Subcutaneous abdominal adipose tissue (tissue), 5 donors: ENCODE measurements around the gene CST5.

Experiments used
- H3K27ac ChIP-seq: one replicate; pipeline ENCODE4 v1.7.0; 2013; ENCODE audit warnings: low read depth, mild to moderate bottlenecking, inconsistent platforms, low read length, moderate library complexity
- H3K27me3 ChIP-seq, 5 donors: one replicate each; pipeline ENCODE4 v1.7.0; 2013; ENCODE audit warnings: low read length in 5 of 5, inconsistent platforms in 1 of 5; ENCODE audit not compliant: control insufficient read depth in 5 of 5, insufficient read depth in 4 of 5
- H3K36me3 ChIP-seq, 5 donors: one replicate each; pipeline ENCODE4 v1.7.0; 2013; ENCODE audit warnings: low read length in 5 of 5; ENCODE audit not compliant: control insufficient read depth in 5 of 5, insufficient read depth in 5 of 5
- H3K4me1 ChIP-seq, 5 donors: one replicate each; pipeline ENCODE4 v1.7.0; 2013; ENCODE audit warnings: low read length in 5 of 5, mild to moderate bottlenecking in 3 of 5, moderate library complexity in 1 of 5; ENCODE audit not compliant: control insufficient read depth in 5 of 5, insufficient read depth in 5 of 5
- H3K4me3 ChIP-seq, 5 donors: one replicate each; pipeline ENCODE4 v1.7.0; 2013; ENCODE audit warnings: low read length in 5 of 5, low read depth in 1 of 5
- H3K9ac ChIP-seq, 5 donors: one replicate each; pipeline ENCODE4 v1.7.0; 2013; ENCODE audit warnings: low read length in 5 of 5, mild to moderate bottlenecking in 4 of 5, moderate library complexity in 3 of 5
- H3K9me3 ChIP-seq, 5 donors: one replicate each; pipeline ENCODE4 v1.7.0; 2013; ENCODE audit warnings: low read length in 5 of 5; ENCODE audit not compliant: control insufficient read depth in 5 of 5
- donor health status: healthy.
- donor health status: healthy.
- donor health status: healthy.
- donor health status: healthy.
- donor health status: healthy.

Gene CST5, protein sequence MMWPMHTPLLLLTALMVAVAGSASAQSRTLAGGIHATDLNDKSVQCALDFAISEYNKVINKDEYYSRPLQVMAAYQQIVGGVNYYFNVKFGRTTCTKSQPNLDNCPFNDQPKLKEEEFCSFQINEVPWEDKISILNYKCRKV

DNA sequence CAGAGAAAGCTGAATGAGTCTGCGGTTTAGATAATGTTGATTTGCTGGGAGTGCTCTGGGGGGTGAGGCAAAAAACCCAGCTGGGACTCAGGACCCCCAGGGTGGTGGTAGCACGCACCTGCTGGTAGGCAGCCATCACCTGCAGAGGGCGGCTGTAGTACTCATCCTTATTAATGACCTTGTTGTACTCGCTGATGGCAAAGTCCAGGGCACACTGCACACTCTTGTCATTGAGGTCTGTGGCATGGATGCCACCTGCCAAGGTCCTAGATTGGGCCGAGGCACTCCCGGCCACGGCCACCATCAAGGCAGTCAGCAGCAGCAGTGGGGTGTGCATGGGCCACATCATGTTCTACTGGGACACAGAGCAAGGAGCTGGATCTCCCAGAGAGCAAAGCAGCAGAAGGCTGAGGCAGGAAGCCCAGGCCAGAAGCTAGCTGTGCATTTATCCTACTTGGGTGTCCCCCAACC, at the start of gene CST5:
Gene CST5, minus strand, starts transcription at position 421 of the 471 bp plus-strand sequence. Its CDS starts 72 bp downstream, at position 349.
- Histone ChIP-seq H3K9ac (no peak within 1 kb of the TSS), H3K27me3 (peaks cover 0 to 25% (median 6%) of the 10 kb centered on the region in 5 donors), H3K4me3 (no peak within 1 kb of the TSS), H3K27ac (no peak within 1 kb of the TSS), H3K4me1 (no peaks in the 10 kb centered on the region), H3K36me3 (no peaks in the 10 kb centered on the region), H3K9me3 (no peaks in the 10 kb centered on the region)

DNA sequence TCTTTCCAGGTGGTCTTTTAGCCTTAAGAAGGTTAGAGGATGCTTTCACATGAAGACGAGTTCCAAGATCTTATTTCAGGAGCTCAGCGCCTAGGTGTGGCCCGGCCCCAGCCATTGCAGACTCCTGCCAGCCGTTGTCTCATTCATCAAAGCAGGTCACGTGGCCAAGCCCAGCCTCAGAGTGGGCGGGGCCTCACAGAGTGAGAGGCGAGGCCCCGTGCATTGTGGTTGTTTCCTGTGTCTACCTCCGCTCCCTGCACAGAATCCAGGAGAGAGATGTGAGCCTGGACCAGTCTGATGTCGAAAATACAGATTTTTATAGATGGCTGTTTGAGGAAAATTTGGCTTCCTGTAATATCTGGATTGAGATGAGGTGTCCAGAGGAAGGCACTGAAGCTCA, 49.2 kb upstream of the CST5 start:
- peaks cover 0 to 8% (median 6%) of the 10 kb centered on the region in 5 donors for H3K27me3 ChIP-seq
- no peaks in the 10 kb centered on the region for H3K36me3 ChIP-seq
- no peak overlapping the region for H3K4me3 ChIP-seq
- H3K4me1 ChIP-seq, result peaks cover 0 to 8% (median 4%) of the 10 kb centered on the region in 5 donors
- no peak overlapping the region for H3K9ac ChIP-seq
- H3K27ac ChIP-seq, result no peak overlapping the region
- peaks cover 0 to 3% (median 0%) of the 10 kb centered on the region in 5 donors for H3K9me3 ChIP-seq

DNA sequence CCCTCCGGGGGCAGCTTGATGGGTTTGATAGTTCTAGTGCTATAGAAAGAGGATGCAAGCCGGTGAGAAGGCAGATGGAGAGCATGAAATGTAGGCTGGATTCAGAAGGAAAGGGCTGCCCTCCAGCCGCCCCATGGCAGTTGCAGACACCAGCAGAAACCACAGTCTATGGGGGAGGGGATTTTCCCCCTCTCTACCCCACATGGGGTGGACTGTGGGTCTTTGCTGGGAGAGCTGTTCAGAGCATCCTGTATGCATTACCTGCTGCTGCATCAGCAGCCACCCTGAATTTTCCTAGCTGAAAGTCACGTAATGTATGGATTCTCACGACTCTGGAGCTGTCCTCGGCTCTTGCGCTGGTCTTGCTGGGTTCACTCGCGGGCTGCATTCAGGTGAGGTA, 48.8 kb upstream of the CST5 start:
- no peaks in the 10 kb centered on the region for H3K36me3 ChIP-seq
- peaks cover 0 to 8% (median 4%) of the 10 kb centered on the region in 5 donors for H3K4me1 ChIP-seq
- peaks cover 0 to 8% (median 6%) of the 10 kb centered on the region in 5 donors for H3K27me3 ChIP-seq
- H3K4me3 ChIP-seq, result no peak overlapping the region
- H3K9me3 ChIP-seq, result peaks cover 0 to 3% (median 0%) of the 10 kb centered on the region in 5 donors
- H3K27ac ChIP-seq, result no peak overlapping the region
- no peak overlapping the region for H3K9ac ChIP-seq

DNA sequence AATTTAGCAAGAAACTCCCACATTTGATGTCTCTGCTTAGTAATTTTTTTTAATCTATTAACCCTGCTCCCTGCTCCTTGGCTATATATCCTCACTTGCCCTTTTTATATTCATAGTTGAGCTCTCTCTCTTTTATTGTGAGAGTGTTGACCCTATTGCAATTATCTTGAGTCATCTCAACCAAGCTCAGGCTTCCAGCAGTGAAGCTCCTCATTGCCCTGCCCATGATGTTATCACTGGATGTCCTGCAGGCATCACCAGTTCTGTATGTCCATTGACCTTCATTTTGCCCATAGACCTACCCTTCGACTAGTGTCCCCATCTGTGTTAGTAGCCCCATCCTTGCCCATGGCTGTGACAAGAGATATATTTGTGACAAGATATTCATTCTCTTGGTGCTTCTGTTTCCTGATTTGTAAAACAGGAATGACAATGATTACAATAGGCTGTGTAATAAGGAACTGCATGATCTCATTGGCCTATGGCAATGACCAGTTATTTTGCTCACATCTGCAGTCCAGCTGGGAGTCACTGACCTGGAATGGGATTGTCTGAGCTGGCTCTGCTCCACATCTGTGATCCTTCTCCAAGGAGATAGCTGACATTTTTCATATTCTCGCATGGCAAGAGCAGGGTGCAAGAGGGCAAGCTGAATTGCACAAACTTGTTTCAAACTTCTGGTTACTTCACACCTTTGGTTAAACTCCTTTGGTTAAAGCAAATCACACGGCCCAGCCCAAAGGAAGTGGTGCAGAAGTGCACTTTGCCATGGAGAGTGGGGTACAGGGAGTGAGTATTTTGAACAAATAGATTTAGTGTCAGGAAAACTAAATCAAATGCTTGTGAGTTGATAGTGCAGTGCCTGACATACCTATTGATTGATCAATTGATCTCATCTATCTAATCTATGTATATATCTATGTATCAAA, 47.7 kb upstream of the CST5 start:
- Histone ChIP-seq H3K27me3 (peaks cover 0 to 12% (median 6%) of the 10 kb centered on the region in 5 donors), H3K4me1 (peaks cover 0 to 8% (median 4%) of the 10 kb centered on the region in 5 donors)

DNA sequence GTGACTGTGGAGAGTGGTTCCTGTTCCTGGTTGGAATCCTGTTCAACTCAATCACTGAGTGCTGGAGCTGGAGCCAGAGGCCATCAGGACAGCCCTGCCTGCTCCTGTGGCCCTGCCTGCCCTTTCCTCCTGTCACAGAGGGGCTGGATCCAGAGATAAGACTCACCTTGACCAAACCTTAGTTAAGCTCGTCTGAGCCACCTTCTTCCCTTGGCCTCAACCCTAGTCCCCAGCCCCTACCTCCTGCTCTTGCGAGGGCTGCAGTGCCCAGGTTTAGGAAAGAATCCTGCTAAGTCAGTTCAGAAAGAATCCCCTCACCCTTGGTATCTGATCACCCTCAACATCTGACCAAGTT, 47.0 kb upstream of the CST5 start:
- Histone ChIP-seq H3K4me1 (peaks cover 0 to 8% (median 4%) of the 10 kb centered on the region in 5 donors), H3K27me3 (peaks cover 0 to 12% (median 10%) of the 10 kb centered on the region in 5 donors), H3K9me3 (peaks cover 0 to 3% (median 0%) of the 10 kb centered on the region in 5 donors), H3K9ac (no peak overlapping the region), H3K4me3 (no peak overlapping the region), H3K36me3 (no peaks in the 10 kb centered on the region), H3K27ac (no peak overlapping the region)

More for the DNA sequence above, 47.7 kb upstream of the CST5 start:
- H3K9ac ChIP-seq, result no peak overlapping the region
- H3K36me3 ChIP-seq, result no peaks in the 10 kb centered on the region
- no peak overlapping the region for H3K4me3 ChIP-seq
- H3K9me3 ChIP-seq, result peaks cover 0 to 3% (median 0%) of the 10 kb centered on the region in 5 donors
- no peak overlapping the region for H3K27ac ChIP-seq

DNA sequence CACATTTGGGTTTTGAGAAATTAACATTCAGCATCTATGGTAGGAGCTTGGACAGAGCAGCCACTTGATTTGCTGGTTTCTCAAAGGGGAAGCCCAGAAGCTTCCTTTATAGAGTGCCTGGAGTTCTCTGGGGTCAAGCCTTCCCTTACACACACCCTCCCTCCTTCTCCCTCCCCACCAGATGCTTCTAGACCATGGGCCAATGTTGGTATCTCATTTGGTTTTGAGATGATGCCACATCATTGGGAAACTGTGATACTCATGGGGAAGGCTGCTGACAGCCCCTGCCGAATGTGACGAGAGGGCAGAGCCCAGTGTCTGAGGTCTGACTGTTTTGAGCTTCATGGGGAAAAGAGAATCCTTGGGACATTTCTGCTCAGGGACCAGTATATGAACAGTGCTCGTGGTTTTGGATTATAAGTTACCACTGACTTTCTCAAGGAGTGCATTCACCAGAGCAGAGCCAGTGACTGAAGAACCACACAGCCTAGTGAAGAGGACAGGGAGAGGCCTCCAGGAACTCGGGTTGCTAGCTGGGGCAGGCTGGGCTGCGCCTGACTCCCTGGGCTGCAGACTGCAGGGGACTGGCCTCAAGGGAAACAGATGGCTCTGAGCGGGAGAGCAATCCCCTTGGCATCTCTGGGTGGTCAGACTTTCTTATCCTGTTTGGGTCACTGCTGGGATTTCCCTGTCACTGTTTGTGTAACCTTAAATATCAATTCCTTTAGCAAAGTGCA, 46.4 kb upstream of the CST5 start:
- no peak overlapping the region for H3K27ac ChIP-seq
- peaks cover 0 to 8% (median 4%) of the 10 kb centered on the region in 5 donors for H3K4me1 ChIP-seq
- H3K4me3 ChIP-seq, result no peak overlapping the region
- H3K36me3 ChIP-seq, result no peaks in the 10 kb centered on the region
- H3K27me3 ChIP-seq, result peaks cover 0 to 14% (median 11%) of the 10 kb centered on the region in 5 donors
- H3K9me3 ChIP-seq, result peaks cover 0 to 3% (median 0%) of the 10 kb centered on the region in 5 donors
- no peak overlapping the region for H3K9ac ChIP-seq

DNA sequence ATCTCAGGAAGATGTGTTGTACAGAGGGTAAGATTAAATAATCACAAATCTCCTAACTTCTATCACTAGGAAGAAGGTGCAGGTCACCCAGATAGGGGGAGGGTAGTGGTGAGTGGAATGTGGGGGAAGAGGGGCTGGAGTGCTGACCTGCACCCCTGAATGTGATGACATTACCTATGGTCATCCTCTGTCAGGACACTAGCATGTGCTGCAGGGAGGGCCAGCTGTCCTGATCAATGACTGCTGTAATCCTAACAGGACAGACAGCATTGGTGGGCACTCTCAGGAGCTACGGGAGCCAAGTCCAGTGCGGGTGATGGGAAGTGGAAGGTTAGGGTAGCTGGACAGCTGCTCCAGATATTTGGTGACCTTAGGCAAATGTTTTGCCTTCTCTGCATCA, 45.2 kb upstream of the CST5 start:
- H3K27me3 ChIP-seq, result peaks cover 0 to 11% (median 5%) of the 10 kb centered on the region in 5 donors
- H3K4me3 ChIP-seq, result no peak overlapping the region
- H3K36me3 ChIP-seq, result no peaks in the 10 kb centered on the region

DNA sequence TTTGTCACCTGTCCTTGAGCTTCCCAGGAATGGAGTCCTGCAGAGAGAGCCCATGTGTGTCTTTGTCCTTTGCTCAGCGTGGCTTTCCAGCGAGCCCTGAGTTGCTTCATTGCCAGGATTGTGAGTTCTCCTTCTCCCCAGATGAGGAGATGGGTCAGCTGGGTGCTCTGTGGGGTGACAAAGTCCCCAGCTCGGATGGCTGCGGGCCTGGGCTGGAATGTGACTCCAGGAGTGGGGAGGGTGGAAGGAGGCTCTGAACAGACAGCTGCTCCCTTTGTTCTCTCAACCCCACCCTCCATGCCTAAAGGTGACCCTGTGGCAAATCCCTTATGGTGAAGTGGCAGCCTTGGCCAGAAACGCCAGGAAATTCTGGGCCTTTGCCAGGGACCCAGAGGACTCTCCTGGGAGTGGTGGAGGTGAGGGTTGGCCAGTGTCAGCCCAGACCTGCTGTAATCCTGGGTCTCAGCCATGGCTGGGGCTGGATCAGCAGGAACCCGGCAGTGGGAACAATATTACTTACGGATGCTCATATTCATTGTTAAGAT, 44.4 kb upstream of the CST5 start:
- no peak overlapping the region for H3K27ac ChIP-seq
- H3K36me3 ChIP-seq, result no peaks in the 10 kb centered on the region
- peaks cover 0 to 10% (median 4%) of the 10 kb centered on the region in 5 donors for H3K4me1 ChIP-seq
- peaks cover 0 to 10% (median 5%) of the 10 kb centered on the region in 5 donors for H3K27me3 ChIP-seq
- no peaks in the 10 kb centered on the region for H3K9me3 ChIP-seq
- H3K4me3 ChIP-seq, result no peak overlapping the region
- no peak overlapping the region for H3K9ac ChIP-seq

More for the DNA sequence above, 45.2 kb upstream of the CST5 start:
- H3K4me1 ChIP-seq, result peaks cover 0 to 10% (median 4%) of the 10 kb centered on the region in 5 donors
- no peaks in the 10 kb centered on the region for H3K9me3 ChIP-seq
- H3K9ac ChIP-seq, result no peak overlapping the region
- no peak overlapping the region for H3K27ac ChIP-seq

DNA sequence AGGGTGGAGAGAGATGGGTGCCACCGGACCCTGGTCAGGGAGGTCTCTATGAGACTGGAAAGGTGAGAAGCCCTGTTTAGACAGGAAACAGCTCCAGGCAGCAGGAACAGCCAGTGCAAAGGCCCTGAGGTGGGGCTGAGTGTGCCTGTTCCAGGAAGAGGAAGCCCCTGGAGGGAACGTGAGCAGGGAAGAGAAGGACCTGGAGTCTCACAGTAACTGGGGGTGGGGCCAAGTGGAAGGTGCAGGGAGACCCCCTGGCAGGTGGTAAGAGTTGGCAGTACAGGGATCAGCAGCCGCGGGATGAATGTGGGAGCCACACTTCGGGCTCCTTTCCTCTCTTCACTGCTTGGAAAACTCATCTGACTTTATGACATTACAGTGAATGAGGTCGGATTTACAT, 43.8 kb upstream of the CST5 start:
- Histone ChIP-seq H3K4me1 (peaks cover 0 to 10% (median 4%) of the 10 kb centered on the region in 5 donors), H3K9ac (no peak overlapping the region), H3K9me3 (no peaks in the 10 kb centered on the region), H3K4me3 (no peak overlapping the region), H3K36me3 (no peaks in the 10 kb centered on the region), H3K27me3 (peaks cover 0 to 9% (median 5%) of the 10 kb centered on the region in 5 donors), H3K27ac (no peak overlapping the region)
